HepG2 (cell line): Measurements from ENCODE around the gene TRIM25. TPM values are rescaled to one million over a fixed set of nuclear protein-coding genes. Genes with fewer than 3 reads are reported as not detected.

Experiments
- CREB3 ChIP-seq: sonication (generic); formaldehyde crosslinking; IDR thresholded peaks from 2 replicates; pipeline ENCODE4 v1.5.0; 2020; ENCODE audit warnings: missing genetic modification reagents
- FLYWCH1 ChIP-seq: sonication (generic); formaldehyde crosslinking; IDR thresholded peaks from 2 replicates; pipeline ENCODE4 v1.8.1; 2023; ENCODE audit warnings: mild to moderate bottlenecking, missing genetic modification reagents
- HDAC2 ChIP-seq: sonication (generic); formaldehyde crosslinking; IDR thresholded peaks from 2 replicates; pipeline ENCODE4 v1.4.0; 2020; ENCODE audit warnings: missing genetic modification reagents
- HNF1B ChIP-seq: sonication (generic); formaldehyde crosslinking; IDR thresholded peaks from 2 replicates; pipeline ENCODE4 v1.5.1; 2020; ENCODE audit warnings: mild to moderate bottlenecking, moderate library complexity, missing genetic modification reagents
- HNRNPH1 ChIP-seq: fragments of 200-400 bp; formaldehyde crosslinking; optimal IDR thresholded peaks from 2 replicates; pipeline ENCODE3; 2017; ENCODE audit warnings: mild to moderate bottlenecking, low read depth, low read length
- IKZF4 ChIP-seq: sonication (generic); formaldehyde crosslinking; IDR thresholded peaks from 2 replicates; pipeline ENCODE4 v1.5.1; 2020; ENCODE audit warnings: borderline replicate concordance, mild to moderate bottlenecking, low read depth, missing genetic modification reagents; ENCODE audit errors: not compliant biosample characterization
- KDM4B ChIP-seq: sonication (generic); formaldehyde crosslinking; IDR thresholded peaks from 2 replicates; pipeline ENCODE4 v1.4.0; 2020; ENCODE audit warnings: missing genetic modification reagents
- KLF6 ChIP-seq: IDR thresholded peaks from 2 replicates; pipeline ENCODE4 v1.8.0; 2016; ENCODE audit warnings: missing biosample characterization, missing genetic modification reagents
- KMT2B ChIP-seq: IDR thresholded peaks from 2 replicates; pipeline ENCODE4 v1.6.1; 2016; ENCODE audit warnings: missing genetic modification reagents, missing compliant biosample characterization
- MAFF ChIP-seq: IDR thresholded peaks from 2 replicates; pipeline ENCODE4 v1.6.1; 2011; ENCODE audit warnings: low read depth, low read length, improper control_type of control experiment
- MEIS2 ChIP-seq: sonication (generic); formaldehyde crosslinking; IDR thresholded peaks from 2 replicates; pipeline ENCODE4 v1.9.0; 2021; ENCODE audit warnings: mild to moderate bottlenecking, missing genetic modification reagents
- NFATC3 ChIP-seq: sonication (generic); formaldehyde crosslinking; IDR thresholded peaks from 2 replicates; pipeline ENCODE4 v1.5.1; 2020; ENCODE audit warnings: mild to moderate bottlenecking, missing genetic modification reagents
- PAXIP1 ChIP-seq: sonication (generic); formaldehyde crosslinking; conservative IDR thresholded peaks from 2 replicates; pipeline ENCODE4 v1.4.0; 2020; ENCODE audit warnings: mild to moderate bottlenecking, missing genetic modification reagents, moderate library complexity
- RARA ChIP-seq: IDR thresholded peaks from 2 replicates; pipeline ENCODE4 v1.6.1; 2016; ENCODE audit warnings: missing genetic modification reagents, missing compliant biosample characterization
- RORA ChIP-seq: sonication (generic); formaldehyde crosslinking; IDR thresholded peaks from 2 replicates; pipeline ENCODE4 v1.5.0; 2020; ENCODE audit warnings: mild to moderate bottlenecking, missing genetic modification reagents, moderate library complexity
- ZMAT5 ChIP-seq: sonication (generic); formaldehyde crosslinking; IDR thresholded peaks from 2 replicates; pipeline ENCODE4 v1.5.0; 2020; ENCODE audit warnings: mild to moderate bottlenecking, low read depth, missing genetic modification reagents, borderline replicate concordance
- ZNF143 ChIP-seq: sonication (generic); formaldehyde crosslinking; IDR thresholded peaks from 2 replicates; pipeline ENCODE4 v1.4.0; 2020; ENCODE audit warnings: missing genetic modification reagents
- ZNF24 ChIP-seq: fragments of 450-650 bp; IDR thresholded peaks from 2 replicates; pipeline ENCODE4 v1.6.1; 2017; ENCODE audit warnings: antibody characterized with exemption, mild to moderate bottlenecking
- ZNF34 ChIP-seq: sonication (generic); formaldehyde crosslinking; IDR thresholded peaks from 2 replicates; pipeline ENCODE4 v1.4.0; 2020; ENCODE audit warnings: mild to moderate bottlenecking, missing genetic modification reagents, borderline replicate concordance
- ZNF550 ChIP-seq: sonication (generic); formaldehyde crosslinking; IDR thresholded peaks from 2 replicates; pipeline ENCODE4 v1.4.0; 2020; ENCODE audit warnings: mild to moderate bottlenecking, missing genetic modification reagents, borderline replicate concordance
- ZNF598 ChIP-seq: sonication (generic); formaldehyde crosslinking; IDR thresholded peaks from 2 replicates; pipeline ENCODE4 v1.5.1; 2020; ENCODE audit warnings: mild to moderate bottlenecking, missing genetic modification reagents, borderline replicate concordance
- ZNF605 ChIP-seq: sonication (generic); formaldehyde crosslinking; IDR thresholded peaks from 2 replicates; pipeline ENCODE4 v1.8.0; 2022; ENCODE audit warnings: mild to moderate bottlenecking, missing genetic modification reagents
- ZNF619 ChIP-seq: sonication (generic); formaldehyde crosslinking; IDR thresholded peaks from 2 replicates; pipeline ENCODE4 v1.4.0; 2020; ENCODE audit warnings: mild to moderate bottlenecking, missing genetic modification reagents
- ZSCAN20 ChIP-seq: sonication (generic); formaldehyde crosslinking; IDR thresholded peaks from 2 replicates; pipeline ENCODE4 v1.4.0; 2020; ENCODE audit warnings: missing genetic modification reagents, mild to moderate bottlenecking, borderline replicate concordance
- polyA plus RNA-seq, 8 experiments: library from polyadenylated mRNA; depleted of rRNA in 3 of 8; stranded (reverse) in 7 of 8; unstranded in 1 of 8; fragments of >200 nt; fragmentation: Illumina TruSeq in 4 of 8; extraction: Trizol in 4 of 8; gene quantifications; 2 replicates each; pipeline versions ENCODE4 v1.2.1 to v1.2.3, GENCODE V29; 2011 to 2016; ENCODE audit warnings: low read depth in 4 of 8, missing spikeins in 1 of 8, mixed read lengths in 1 of 8; ENCODE audit not compliant: insufficient read depth in 1 of 8
- total RNA-seq, 5 experiments: library from RNA; depleted of rRNA; stranded (reverse); fragments of >200 nt; fragmentation: Illumina TruSeq; extraction: Trizol; gene quantifications; 2 replicates each; pipeline ENCODE4 v1.2.3, GENCODE V29; 2016; ENCODE audit warnings: low read depth in 1 of 5

The TRIM25 gene
- total and polyA plus RNA-seq, 2 of the 13 experiments (the other 11 are each of a cell fraction or from before 2014, with no cell fraction given), result 30.8 to 42.2 TPM

GRCh38 chr17:56887552-56888467, 26.0 kb downstream of the TRIM25 start (continued):
- TF ChIP-seq ZMAT5 (CRISPR knock-in tag) (no peak), ZNF598 (CRISPR knock-in tag) (no peak), HDAC2 (CRISPR knock-in tag) (no peak), ZNF34 (no peak), ZSCAN20 (CRISPR knock-in tag) (no peak), RARA (CRISPR knock-in tag) (peak; percentile 58; the same call in 1 of the 2 replicates), IKZF4 (CRISPR knock-in tag) (no peak), ZNF24 (no peak), HNF1B (CRISPR knock-in tag) (no peak), ZNF143 (no peak), ZNF619 (CRISPR knock-in tag) (no peak), MAFF (no peak), RORA (CRISPR knock-in tag) (no peak), KDM4B (CRISPR knock-in tag) (no peak), KMT2B (CRISPR knock-in tag) (no peak), ZNF550 (CRISPR knock-in tag) (no peak), KLF6 (no peak), PAXIP1 (CRISPR knock-in tag) (0 out of 2 replicates have a peak, but pooled peaks have one; percentile 25), CREB3 (no peak), HNRNPH1 (no peak), ZNF605 (CRISPR knock-in tag) (no peak), NFATC3 (CRISPR knock-in tag) (no peak), FLYWCH1 (CRISPR knock-in tag) (no peak), MEIS2 (CRISPR knock-in tag) (0 out of 2 replicates have a peak, but pooled peaks have one; percentile 27)
